OCI-LY1 (cell line): ENCODE data around the gene GRIP1.

Source experiments
- H2AFZ ChIP-seq: fragments of 200-600 bp; sonication (generic), shearing (Covaris generic); 2 replicates; pipeline ENCODE4 v1.6.0; 2014; ENCODE audit warnings: antibody characterized with exemption, mild to moderate bottlenecking, low read length
- H3F3A ChIP-seq: fragments of 200-600 bp; sonication (generic), shearing (Covaris generic); 2 replicates; pipeline ENCODE4 v1.6.0; 2014; ENCODE audit warnings: mild to moderate bottlenecking, antibody characterized with exemption, low read length, moderate library complexity; ENCODE audit not compliant: insufficient read depth
- H3K27ac ChIP-seq: fragments of 200-600 bp; sonication (generic); 2 replicates; pipeline ENCODE4 v1.5.1; 2014; ENCODE audit warnings: low read length, mixed run types, mild to moderate bottlenecking, low read depth; ENCODE audit not compliant: poor library complexity, severe bottlenecking
- H3K27me3 ChIP-seq: fragments of 200-600 bp; sonication (generic); 2 replicates; pipeline ENCODE4 v1.6.0; 2014; ENCODE audit warnings: antibody characterized with exemption, mild to moderate bottlenecking, low read length, moderate library complexity; ENCODE audit not compliant: insufficient read depth
- H3K36me3 ChIP-seq: fragments of 200-600 bp; sonication (generic); 2 replicates; pipeline ENCODE4 v1.6.1; 2014; ENCODE audit warnings: mild to moderate bottlenecking, antibody characterized with exemption, low read length, moderate library complexity, mixed read lengths; ENCODE audit not compliant: insufficient read depth
- H3K4me1 ChIP-seq: fragments of 200-600 bp; sonication (generic); 2 replicates; pipeline ENCODE4 v1.5.1; 2014; ENCODE audit warnings: mild to moderate bottlenecking, low read length, moderate library complexity; ENCODE audit not compliant: insufficient read depth, severe bottlenecking
- H3K4me2 ChIP-seq: fragments of 200-600 bp; sonication (generic), shearing (Covaris generic); 2 replicates; pipeline ENCODE4 v1.6.1; 2014; ENCODE audit warnings: low read length
- H3K4me3 ChIP-seq: fragments of 200-600 bp; sonication (generic); 2 replicates; pipeline ENCODE4 v1.5.1; 2014; ENCODE audit warnings: low read length, low read depth, mild to moderate bottlenecking, mixed read lengths; ENCODE audit not compliant: poor library complexity, severe bottlenecking
- H3K79me2 ChIP-seq: fragments of 200-600 bp; shearing (Covaris generic); 2 replicates; pipeline ENCODE4 v1.6.1; 2016; ENCODE audit warnings: mixed run types, low read length, mixed read lengths; ENCODE audit not compliant: insufficient read depth
- H3K9ac ChIP-seq: fragments of 200-600 bp; sonication (generic), shearing (Covaris generic); 2 replicates; pipeline ENCODE4 v1.6.1; 2014; ENCODE audit warnings: mild to moderate bottlenecking, low read length, mixed read lengths
- H3K9me2 ChIP-seq: fragments of 200-600 bp; sonication (generic), shearing (Covaris generic); 2 replicates; pipeline ENCODE4 v1.6.1; 2014; ENCODE audit warnings: low read depth, mild to moderate bottlenecking, low read length, mixed read lengths
- H3K9me3 ChIP-seq: fragments of 200-600 bp; shearing (Covaris generic); 2 replicates; pipeline ENCODE4 v1.6.1; 2014; ENCODE audit warnings: low read length, mixed read lengths
- H4K20me1 ChIP-seq: fragments of 200-600 bp; sonication (generic), shearing (Covaris generic); 2 replicates; pipeline ENCODE4 v1.6.0; 2016; ENCODE audit warnings: mild to moderate bottlenecking, low read length; ENCODE audit not compliant: insufficient read depth
- EZH2 ChIP-seq: fragments of 200-600 bp; sonication (generic), shearing (Covaris generic); IDR thresholded peaks from 2 replicates; pipeline ENCODE4 v1.8.0; 2017; ENCODE audit warnings: borderline replicate concordance, mixed run types, mild to moderate bottlenecking, antibody characterized with exemption, low read length, moderate library complexity, mixed read lengths
- TF ChIP-seq, protein P1 (sequence below): fragments of 200-600 bp; sonication (generic), shearing (Covaris generic); IDR thresholded peaks from 2 replicates; pipeline ENCODE4 v1.5.1; 2017; ENCODE audit warnings: mild to moderate bottlenecking, antibody characterized with exemption, low read length, moderate library complexity, mixed read lengths

GRIP1 gene

DNA sequence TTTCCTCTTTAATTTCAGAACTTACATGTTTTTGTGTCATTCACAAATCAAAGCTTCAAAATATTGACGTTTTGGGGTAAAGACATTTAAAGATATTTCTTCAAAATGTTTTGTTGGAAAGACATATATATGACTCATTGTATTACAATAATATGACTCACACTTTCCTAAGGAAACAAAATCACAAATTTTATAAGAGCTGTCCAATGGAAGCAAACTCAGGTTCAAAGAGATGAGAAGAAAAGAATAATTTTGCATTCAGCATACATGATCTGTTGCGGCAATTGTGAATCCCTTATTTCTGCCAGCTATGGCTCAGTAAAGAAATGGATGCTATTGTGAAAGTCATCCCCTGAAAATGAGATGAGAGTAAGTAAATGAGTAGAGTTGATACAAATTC is 82.7 kb downstream of the GRIP1 start:
- no peak overlapping the region for H2AFZ ChIP-seq

GRCh38 chr12:66594688-66595087 is 84.2 kb downstream of the GRIP1 start:
- H3K27me3 ChIP-seq: no peaks in the 10 kb centered on the region
- no peaks in the 10 kb centered on the region for H4K20me1 ChIP-seq
- H3K4me1 ChIP-seq: peaks cover 29% of the 10 kb centered on the region
- no peak for TF ChIP-seq EZH2
- TF ChIP-seq, protein P1, sequence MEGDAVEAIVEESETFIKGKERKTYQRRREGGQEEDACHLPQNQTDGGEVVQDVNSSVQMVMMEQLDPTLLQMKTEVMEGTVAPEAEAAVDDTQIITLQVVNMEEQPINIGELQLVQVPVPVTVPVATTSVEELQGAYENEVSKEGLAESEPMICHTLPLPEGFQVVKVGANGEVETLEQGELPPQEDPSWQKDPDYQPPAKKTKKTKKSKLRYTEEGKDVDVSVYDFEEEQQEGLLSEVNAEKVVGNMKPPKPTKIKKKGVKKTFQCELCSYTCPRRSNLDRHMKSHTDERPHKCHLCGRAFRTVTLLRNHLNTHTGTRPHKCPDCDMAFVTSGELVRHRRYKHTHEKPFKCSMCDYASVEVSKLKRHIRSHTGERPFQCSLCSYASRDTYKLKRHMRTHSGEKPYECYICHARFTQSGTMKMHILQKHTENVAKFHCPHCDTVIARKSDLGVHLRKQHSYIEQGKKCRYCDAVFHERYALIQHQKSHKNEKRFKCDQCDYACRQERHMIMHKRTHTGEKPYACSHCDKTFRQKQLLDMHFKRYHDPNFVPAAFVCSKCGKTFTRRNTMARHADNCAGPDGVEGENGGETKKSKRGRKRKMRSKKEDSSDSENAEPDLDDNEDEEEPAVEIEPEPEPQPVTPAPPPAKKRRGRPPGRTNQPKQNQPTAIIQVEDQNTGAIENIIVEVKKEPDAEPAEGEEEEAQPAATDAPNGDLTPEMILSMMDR: no peak
- no peak overlapping the region for H3K4me2 ChIP-seq
- no peaks in the 10 kb centered on the region for H3K79me2 ChIP-seq
- H3K9ac ChIP-seq: no peak overlapping the region
- no peak overlapping the region for H2AFZ ChIP-seq
- H3K9me2 ChIP-seq: no peaks in the 10 kb centered on the region
- H3K36me3 ChIP-seq: no peaks in the 10 kb centered on the region
- no peaks in the 10 kb centered on the region for H3F3A ChIP-seq
- H3K9me3 ChIP-seq: no peaks in the 10 kb centered on the region
- H3K27ac ChIP-seq: no peak overlapping the region
- no peak overlapping the region for H3K4me3 ChIP-seq

More for the DNA sequence above, 82.7 kb downstream of the GRIP1 start:
- H3K9ac ChIP-seq: no peak overlapping the region
- H3K27ac ChIP-seq: no peak overlapping the region
- H3K4me2 ChIP-seq: no peak overlapping the region
- no peaks in the 10 kb centered on the region for H3K27me3 ChIP-seq
- no peaks in the 10 kb centered on the region for H3K9me3 ChIP-seq
- H3K4me3 ChIP-seq: no peak overlapping the region
- TF ChIP-seq, protein P1: no peak
- TF ChIP-seq EZH2: no peak
- peaks cover 35% of the 10 kb centered on the region for H3K4me1 ChIP-seq
- no peaks in the 10 kb centered on the region for H3F3A ChIP-seq
- no peaks in the 10 kb centered on the region for H4K20me1 ChIP-seq
- H3K79me2 ChIP-seq: no peaks in the 10 kb centered on the region
- no peaks in the 10 kb centered on the region for H3K36me3 ChIP-seq
- no peaks in the 10 kb centered on the region for H3K9me2 ChIP-seq

GRCh38 chr12:66590275-66590985 is 88.4 kb downstream of the GRIP1 start:
- no peaks in the 10 kb centered on the region for H4K20me1 ChIP-seq
- H3K79me2 ChIP-seq: no peaks in the 10 kb centered on the region
- H3K36me3 ChIP-seq: no peaks in the 10 kb centered on the region
- TF ChIP-seq, protein P1: no peak
- no peak for TF ChIP-seq EZH2
- H3K9me2 ChIP-seq: no peaks in the 10 kb centered on the region
- no peaks in the 10 kb centered on the region for H3K27me3 ChIP-seq
- no peak overlapping the region for H3K4me3 ChIP-seq
- peaks cover 36% of the 10 kb centered on the region for H3K4me1 ChIP-seq
- H2AFZ ChIP-seq: no peak overlapping the region
- no peak overlapping the region for H3K9ac ChIP-seq
- no peaks in the 10 kb centered on the region for H3F3A ChIP-seq
- peak overlapping the region; percentile 75 for H3K27ac ChIP-seq
- no peak overlapping the region for H3K4me2 ChIP-seq
- H3K9me3 ChIP-seq: no peaks in the 10 kb centered on the region
